SK-N-SH treated with all-trans-retinoic acid at 6 μM for 48 hours (cell line): Measurements from ENCODE around the gene NOP14.

Experiments
- ATAC-seq: fragments of 200-7000 bp; cut with Tn5 transposase; 3 replicates; pipeline ENCODE4 v1.9.1; 2020; ENCODE audit warnings: mild to moderate bottlenecking, moderate library complexity
- ARNTL ChIP-seq: fragments of 450-650 bp; formaldehyde crosslinking; IDR thresholded peaks from 2 replicates; pipeline ENCODE4 v1.5.0; 2020; ENCODE audit warnings: low read depth, mild to moderate bottlenecking, moderate library complexity, borderline replicate concordance
- BACH2 ChIP-seq: fragments of 250-450 bp; sonication (Bioruptor Pico); IDR thresholded peaks from 2 replicates; pipeline ENCODE4 v1.9.0; 2021; ENCODE audit warnings: mild to moderate bottlenecking, borderline replicate concordance
- CREB5 ChIP-seq: fragments of 250-450 bp; sonication (Bioruptor Pico); IDR thresholded peaks from 2 replicates; pipeline ENCODE4 v1.5.1; 2020; ENCODE audit warnings: low read depth, mild to moderate bottlenecking, moderate library complexity
- CSDC2 ChIP-seq: fragments of 250-450 bp; sonication (Bioruptor Pico); IDR thresholded peaks from 2 replicates; pipeline ENCODE4 v1.5.0; 2020; ENCODE audit warnings: mild to moderate bottlenecking, moderate library complexity
- CSRNP3 ChIP-seq: fragments of 250-450 bp; sonication (Bioruptor Pico); IDR thresholded peaks from 2 replicates; pipeline ENCODE4 v1.5.1; 2021; ENCODE audit warnings: mild to moderate bottlenecking, moderate library complexity
- ESRRG ChIP-seq: fragments of 250-450 bp; sonication (Bioruptor Pico); IDR thresholded peaks from 2 replicates; pipeline ENCODE4 v1.6.1; 2021; ENCODE audit warnings: mild to moderate bottlenecking
- GLIS3 ChIP-seq: fragments of 250-450 bp; sonication (Bioruptor Pico); IDR thresholded peaks from 2 replicates; pipeline ENCODE4 v1.5.0; 2020; ENCODE audit warnings: mild to moderate bottlenecking, moderate library complexity
- ISL1 ChIP-seq: fragments of 250-450 bp; sonication (Bioruptor Pico); IDR thresholded peaks from 2 replicates; pipeline ENCODE4 v2.1.2; 2022; ENCODE audit warnings: mild to moderate bottlenecking, moderate library complexity
- OSR1 ChIP-seq: fragments of 250-450 bp; sonication (Bioruptor Pico); IDR thresholded peaks from 2 replicates; pipeline ENCODE4 v1.8.0; 2022; ENCODE audit warnings: moderate library complexity, mild to moderate bottlenecking, inconsistent platforms
- POU6F1 ChIP-seq: fragments of 250-450 bp; sonication (Bioruptor Pico); IDR thresholded peaks from 2 replicates; pipeline ENCODE4 v1.8.0; 2021; ENCODE audit warnings: low read depth, mild to moderate bottlenecking, moderate library complexity, borderline replicate concordance
- PPARA ChIP-seq: fragments of 250-450 bp; sonication (Bioruptor Pico); IDR thresholded peaks from 2 replicates; pipeline ENCODE4 v1.5.0; 2020; ENCODE audit warnings: mild to moderate bottlenecking, borderline replicate concordance
- SNAI2 ChIP-seq: fragments of 250-450 bp; sonication (Bioruptor Pico); IDR thresholded peaks from 2 replicates; pipeline ENCODE4 v1.5.0; 2020; ENCODE audit warnings: mild to moderate bottlenecking, moderate library complexity
- TCF4 ChIP-seq: fragments of 250-450 bp; sonication (Bioruptor Pico); IDR thresholded peaks from 2 replicates; pipeline ENCODE4 v1.8.0; 2021; ENCODE audit warnings: mild to moderate bottlenecking, moderate library complexity, borderline replicate concordance
- TOX ChIP-seq: fragments of 250-450 bp; sonication (Bioruptor Pico); IDR thresholded peaks from 2 replicates; pipeline ENCODE4 v1.8.0; 2021; ENCODE audit warnings: mild to moderate bottlenecking, moderate library complexity, borderline replicate concordance
- TSHZ2 ChIP-seq: fragments of 250-450 bp; sonication (Bioruptor Pico); IDR thresholded peaks from 2 replicates; pipeline ENCODE4 v1.5.0; 2020; ENCODE audit warnings: mild to moderate bottlenecking, moderate library complexity
- ZC3H10 ChIP-seq: fragments of 250-450 bp; sonication (Bioruptor Pico); IDR thresholded peaks from 2 replicates; pipeline ENCODE4 v1.5.1; 2021; ENCODE audit warnings: mild to moderate bottlenecking, moderate library complexity
- ZFP30 ChIP-seq: fragments of 450-650 bp; formaldehyde crosslinking; IDR thresholded peaks from 2 replicates; pipeline ENCODE4 v1.5.0; 2022; ENCODE audit warnings: mild to moderate bottlenecking, moderate library complexity
- ZNF565 ChIP-seq: fragments of 450-650 bp; formaldehyde crosslinking; conservative IDR thresholded peaks from 2 replicates; pipeline ENCODE4 v1.5.0; 2020; ENCODE audit warnings: low read depth, mild to moderate bottlenecking, moderate library complexity
- ZNF70 ChIP-seq: fragments of 450-650 bp; formaldehyde crosslinking; IDR thresholded peaks from 2 replicates; pipeline ENCODE4 v1.5.0; 2020; ENCODE audit warnings: mild to moderate bottlenecking, moderate library complexity
- ZNF8 ChIP-seq: fragments of 450-650 bp; formaldehyde crosslinking; IDR thresholded peaks from 2 replicates; pipeline ENCODE4 v1.5.0; 2020; ENCODE audit warnings: mild to moderate bottlenecking, moderate library complexity
- TF ChIP-seq, protein P1 (sequence below): fragments of 250-450 bp; sonication (Bioruptor Pico); IDR thresholded peaks from 2 replicates; pipeline ENCODE4 v1.8.0; 2020; ENCODE audit warnings: mild to moderate bottlenecking, moderate library complexity, borderline replicate concordance

NOP14 gene

DNA sequence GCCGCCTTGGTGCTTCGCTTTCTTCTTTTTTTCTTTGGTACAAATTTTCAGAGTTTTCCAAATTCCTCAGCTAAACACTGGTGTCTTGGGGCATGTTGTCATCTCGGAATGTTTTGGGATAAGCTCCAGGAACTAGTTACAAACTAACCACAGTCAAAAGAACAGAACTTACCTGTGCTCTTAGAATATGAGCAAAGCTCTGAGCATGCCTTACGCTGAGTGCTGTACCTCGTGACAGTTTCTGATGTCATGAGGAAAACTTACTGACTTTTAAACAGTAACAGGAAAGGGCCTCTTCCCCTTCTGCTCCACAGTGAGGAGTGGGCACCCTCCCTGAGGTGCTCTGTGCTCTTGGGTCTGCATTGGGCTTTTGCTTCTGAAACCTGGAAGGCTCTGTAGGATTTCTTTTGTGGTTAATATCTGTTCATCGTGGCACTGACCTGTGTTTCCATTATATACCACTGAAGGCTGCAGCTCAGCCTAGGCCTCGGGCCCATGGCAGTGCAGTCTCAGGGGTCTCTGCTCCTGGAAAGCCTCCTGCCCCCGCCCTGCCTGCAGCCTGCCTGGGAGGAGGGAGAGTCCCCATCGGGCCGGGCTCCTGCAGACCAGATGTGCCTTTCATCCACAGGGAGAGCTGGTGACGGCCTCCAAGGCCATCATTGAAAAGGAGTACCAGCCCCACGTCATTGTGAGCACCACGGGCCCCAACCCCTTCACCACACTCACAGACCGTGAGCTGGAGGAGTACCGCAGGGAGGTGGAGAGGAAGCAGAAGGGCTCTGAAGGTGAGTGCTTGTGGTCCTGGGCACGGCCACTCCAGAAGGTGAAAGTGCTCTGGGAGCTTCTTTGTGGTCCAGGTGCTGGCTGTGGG is 48.7 kb downstream of the NOP14 start:
- TF ChIP-seq PPARA (no peak), OSR1 (CRISPR knock-in tag) (no peak), TOX (CRISPR knock-in tag) (no peak), ISL1 (CRISPR knock-in tag) (no peak), ZNF565 (CRISPR knock-in tag) (no peak), ZC3H10 (no peak), POU6F1 (CRISPR knock-in tag) (no peak), BACH2 (CRISPR knock-in tag) (no peak), ZNF8 (CRISPR knock-in tag) (no peak), CREB5 (no peak), ZNF70 (CRISPR knock-in tag) (no peak), TCF4 (no peak), CSRNP3 (CRISPR knock-in tag) (no peak), ZFP30 (CRISPR knock-in tag) (no peak), SNAI2 (CRISPR knock-in tag) (no peak)
- TF ChIP-seq, protein P1, sequence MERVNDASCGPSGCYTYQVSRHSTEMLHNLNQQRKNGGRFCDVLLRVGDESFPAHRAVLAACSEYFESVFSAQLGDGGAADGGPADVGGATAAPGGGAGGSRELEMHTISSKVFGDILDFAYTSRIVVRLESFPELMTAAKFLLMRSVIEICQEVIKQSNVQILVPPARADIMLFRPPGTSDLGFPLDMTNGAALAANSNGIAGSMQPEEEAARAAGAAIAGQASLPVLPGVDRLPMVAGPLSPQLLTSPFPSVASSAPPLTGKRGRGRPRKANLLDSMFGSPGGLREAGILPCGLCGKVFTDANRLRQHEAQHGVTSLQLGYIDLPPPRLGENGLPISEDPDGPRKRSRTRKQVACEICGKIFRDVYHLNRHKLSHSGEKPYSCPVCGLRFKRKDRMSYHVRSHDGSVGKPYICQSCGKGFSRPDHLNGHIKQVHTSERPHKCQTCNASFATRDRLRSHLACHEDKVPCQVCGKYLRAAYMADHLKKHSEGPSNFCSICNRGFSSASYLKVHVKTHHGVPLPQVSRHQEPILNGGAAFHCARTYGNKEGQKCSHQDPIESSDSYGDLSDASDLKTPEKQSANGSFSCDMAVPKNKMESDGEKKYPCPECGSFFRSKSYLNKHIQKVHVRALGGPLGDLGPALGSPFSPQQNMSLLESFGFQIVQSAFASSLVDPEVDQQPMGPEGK (CRISPR knock-in tag): no peak
- no peak; the same call in 2 of the 3 replicates for ATAC-seq

GRCh38 chr4:2913168-2913567 is 50.0 kb downstream of the NOP14 start:
- no peak for ATAC-seq
- TF ChIP-seq TSHZ2 (CRISPR knock-in tag) (no peak), BACH2 (CRISPR knock-in tag) (no peak), CSDC2 (no peak), ESRRG (no peak), ARNTL (no peak), TCF4 (no peak), ZNF70 (CRISPR knock-in tag) (no peak), ZFP30 (CRISPR knock-in tag) (no peak), ZC3H10 (no peak), POU6F1 (CRISPR knock-in tag) (no peak), CSRNP3 (CRISPR knock-in tag) (no peak), PPARA (no peak), GLIS3 (CRISPR knock-in tag) (no peak), CREB5 (no peak), ISL1 (CRISPR knock-in tag) (no peak), ZNF565 (CRISPR knock-in tag) (no peak), OSR1 (CRISPR knock-in tag) (no peak), SNAI2 (CRISPR knock-in tag) (no peak), ZNF8 (CRISPR knock-in tag) (no peak), TOX (CRISPR knock-in tag) (no peak)
- TF ChIP-seq, all 23 proteins: peak for 0
